GM21390 (cell line): ENCODE results near the gene TANK.

Experiments
- ATAC-seq: cut with Tn5 transposase; IDR thresholded peaks from one replicate; pipeline ENCODE4 v1.9.1; 2021; ENCODE audit not compliant: unreplicated experiment

Gene TANK

DNA sequence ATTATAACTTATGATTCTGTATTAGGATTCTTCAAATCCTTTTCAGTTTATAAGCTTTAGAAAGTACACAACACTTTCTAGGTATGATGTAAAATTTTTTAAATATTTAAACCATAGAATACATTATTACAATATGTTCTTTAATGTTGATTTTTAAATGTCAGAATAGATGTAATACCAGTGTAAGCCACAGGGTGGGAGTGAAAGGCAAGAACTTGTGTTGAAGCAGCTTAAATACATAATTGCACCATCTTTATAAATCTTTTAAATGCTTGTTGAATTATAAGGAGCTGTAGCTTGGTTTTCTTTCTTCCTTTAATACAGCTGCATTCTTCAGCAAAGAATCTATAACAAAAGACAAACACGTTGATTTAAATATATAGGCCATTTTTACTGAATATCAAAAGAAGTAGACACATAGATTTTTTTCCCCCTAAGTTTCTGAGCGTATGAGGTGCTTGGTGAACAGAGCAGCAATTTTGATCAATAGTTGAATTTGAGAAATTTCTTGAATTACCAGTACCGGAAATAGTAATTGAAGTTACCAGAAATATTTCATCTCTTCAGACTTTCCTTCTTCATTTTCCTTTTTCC lies 63.0 kb downstream of the TANK start:
- peak; percentile 75 for ATAC-seq

DNA sequence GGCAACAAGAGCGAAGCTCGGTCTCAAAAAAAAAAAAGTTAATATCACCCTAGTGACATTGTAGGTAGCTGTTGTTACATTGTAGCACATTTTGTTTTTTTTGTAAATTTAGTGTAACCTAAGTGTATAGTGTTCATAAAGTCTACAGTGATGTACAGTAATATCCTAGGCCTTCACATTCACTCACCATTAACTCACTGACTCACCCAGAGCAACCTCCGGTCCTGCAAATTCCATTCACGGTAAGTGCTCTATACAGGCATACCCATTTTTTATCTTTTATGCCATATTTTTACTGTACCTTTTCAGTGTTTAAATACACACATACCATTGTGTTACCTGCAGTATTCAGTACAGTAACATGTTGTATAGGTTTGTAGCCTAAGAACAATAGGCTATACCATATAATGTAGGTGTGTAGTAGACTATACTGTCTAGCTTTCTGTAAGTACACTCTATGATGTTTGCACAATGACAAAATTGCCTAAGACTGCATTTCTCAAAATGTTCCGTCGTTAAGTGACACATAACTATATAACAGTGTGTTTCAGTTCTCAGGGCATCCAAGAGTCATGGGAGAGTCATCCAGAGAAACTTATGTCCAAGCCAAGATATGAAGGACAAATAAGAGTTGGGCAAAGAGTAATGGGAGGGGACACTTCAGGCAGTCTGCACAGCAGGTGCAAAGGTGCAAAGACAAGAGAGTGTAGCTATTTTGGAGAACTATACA lies 68.4 kb downstream of the TANK start:
- ATAC-seq = no peak

DNA sequence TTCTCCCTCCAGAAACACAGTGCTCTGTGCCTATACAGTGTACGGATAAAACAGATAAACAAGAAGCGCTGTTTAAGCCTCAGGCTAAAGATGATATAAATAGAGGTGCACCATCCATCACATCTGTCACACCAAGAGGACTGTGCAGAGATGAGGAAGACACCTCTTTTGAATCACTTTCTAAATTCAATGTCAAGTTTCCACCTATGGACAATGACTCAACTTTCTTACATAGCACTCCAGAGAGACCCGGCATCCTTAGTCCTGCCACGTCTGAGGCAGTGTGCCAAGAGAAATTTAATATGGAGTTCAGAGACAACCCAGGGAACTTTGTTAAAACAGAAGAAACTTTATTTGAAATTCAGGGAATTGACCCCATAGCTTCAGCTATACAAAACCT lies 70.7 kb downstream of the TANK start:
- ATAC-seq = no peak

DNA sequence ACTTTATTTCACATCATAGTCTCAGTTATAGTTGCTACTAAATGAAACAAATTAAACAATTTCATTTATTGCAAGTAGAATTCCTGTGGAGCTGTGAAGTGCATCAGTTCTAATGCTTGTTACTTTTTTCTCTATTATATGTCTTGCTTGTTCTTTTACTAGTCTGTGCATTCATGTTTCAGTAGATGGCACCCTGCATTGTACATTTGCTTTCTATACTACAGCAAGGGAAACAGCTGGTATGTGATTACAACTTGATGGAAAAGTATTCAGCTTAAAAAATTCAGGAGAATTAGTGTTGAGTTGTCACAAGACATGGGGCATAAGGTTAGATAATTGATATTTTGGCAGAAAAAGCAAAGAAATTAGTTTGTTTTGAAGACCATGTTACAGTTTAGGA lies 72.3 kb downstream of the TANK start:
- no peak for ATAC-seq

DNA sequence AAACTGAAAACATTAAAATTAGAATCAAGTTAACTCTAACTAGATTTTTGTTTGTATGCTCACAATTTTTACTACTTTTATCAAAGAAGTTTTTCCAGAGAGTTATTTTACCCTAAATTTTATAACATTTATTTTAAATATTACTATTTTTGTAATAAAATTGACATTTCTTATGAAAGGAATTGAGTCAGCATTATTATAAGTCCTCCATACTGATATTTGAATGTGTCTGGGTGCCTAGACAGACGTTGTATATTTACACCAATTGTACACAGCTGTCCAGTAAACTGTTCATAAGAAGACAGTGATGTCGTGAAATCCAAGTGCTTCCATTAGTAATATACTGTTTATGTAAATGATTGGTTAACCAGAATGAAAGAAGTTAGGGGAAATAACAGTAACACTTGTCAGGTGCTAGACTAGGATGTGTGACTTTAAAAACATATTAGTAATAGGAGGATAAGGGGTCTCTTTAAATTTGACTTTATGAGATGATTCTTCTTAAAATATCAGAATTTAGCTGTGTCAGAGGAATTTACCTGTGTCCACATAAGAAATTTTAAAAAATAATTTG lies 73.7 kb downstream of the TANK start:
- no peak for ATAC-seq

DNA sequence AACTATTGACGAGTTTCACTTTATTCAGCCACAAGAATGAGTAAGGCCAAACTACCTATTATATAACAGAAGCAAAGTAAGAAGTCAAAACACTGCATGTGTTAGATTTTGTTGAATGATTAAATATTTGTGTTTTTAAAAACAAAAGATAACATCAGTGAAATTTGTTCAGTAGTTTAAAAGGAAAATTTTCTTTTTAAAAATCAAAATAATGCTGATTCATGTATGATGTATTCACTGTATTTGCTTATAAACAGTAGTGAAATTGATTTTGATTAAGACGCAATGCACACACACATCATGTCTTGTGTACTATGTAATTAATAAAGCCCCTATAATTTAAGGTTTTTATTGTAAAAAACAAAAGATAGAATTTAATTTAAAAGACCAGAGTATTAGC lies 74.4 kb downstream of the TANK start:
- no peak for ATAC-seq

DNA sequence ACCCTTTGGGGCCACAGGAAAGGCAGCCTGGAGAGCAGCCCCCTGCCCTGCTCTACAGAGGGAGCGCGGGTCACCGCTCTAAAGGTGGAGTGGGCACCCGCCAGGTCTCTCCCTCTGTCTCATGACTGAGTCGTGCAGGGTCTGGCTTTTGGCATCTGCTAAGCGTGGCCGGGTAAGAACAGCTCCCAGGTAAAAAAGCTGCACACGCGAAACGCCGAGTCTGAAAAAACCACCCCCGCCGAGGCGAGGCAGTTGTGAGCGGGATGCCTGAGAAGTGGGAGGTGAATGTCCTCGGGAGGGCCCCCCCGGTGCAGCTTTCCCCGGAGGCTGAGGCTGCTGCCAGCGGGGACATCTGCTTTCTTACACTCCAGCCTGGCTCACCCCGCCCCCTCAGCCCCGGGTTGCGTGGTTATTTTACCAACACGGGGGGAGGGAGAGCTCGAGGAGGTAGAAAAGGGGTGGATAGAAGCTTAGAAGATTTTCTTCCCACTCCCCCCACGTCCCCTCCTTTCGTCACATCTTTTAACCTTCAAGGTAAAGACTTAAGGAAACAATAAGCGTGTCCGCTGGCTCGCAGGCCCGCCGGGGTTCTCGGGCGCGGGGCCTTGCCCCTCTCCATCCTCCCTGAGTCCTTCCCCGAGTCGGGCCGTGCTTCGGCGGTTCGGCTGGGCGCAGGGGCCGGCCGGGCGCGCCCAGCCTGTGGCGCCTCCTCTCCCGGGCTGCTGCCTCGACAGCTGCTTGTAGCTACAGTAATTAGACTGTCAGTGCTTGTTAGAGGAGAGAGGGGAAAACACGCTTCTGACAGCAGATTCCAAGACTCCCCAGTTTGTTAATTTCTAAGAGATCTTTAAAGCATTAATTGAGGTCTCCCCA lies 77.4 kb downstream of the TANK start:
- ATAC-seq = peak; percentile 46

DNA sequence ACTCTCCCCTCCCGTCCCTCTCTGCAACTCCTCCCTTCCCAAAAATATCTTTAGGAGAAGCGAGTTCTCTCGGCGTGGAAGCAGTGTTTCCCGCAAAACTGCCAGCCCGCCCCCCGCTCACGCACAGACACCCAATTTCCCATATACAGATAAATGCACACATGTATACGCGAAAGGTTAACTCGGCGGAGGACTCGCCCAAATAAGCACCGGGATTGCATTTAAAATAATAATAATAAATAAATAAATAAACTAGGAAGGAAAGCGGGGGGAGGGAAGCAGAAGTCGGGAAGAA lies 78.0 kb downstream of the TANK start:
- ATAC-seq = no peak

DNA sequence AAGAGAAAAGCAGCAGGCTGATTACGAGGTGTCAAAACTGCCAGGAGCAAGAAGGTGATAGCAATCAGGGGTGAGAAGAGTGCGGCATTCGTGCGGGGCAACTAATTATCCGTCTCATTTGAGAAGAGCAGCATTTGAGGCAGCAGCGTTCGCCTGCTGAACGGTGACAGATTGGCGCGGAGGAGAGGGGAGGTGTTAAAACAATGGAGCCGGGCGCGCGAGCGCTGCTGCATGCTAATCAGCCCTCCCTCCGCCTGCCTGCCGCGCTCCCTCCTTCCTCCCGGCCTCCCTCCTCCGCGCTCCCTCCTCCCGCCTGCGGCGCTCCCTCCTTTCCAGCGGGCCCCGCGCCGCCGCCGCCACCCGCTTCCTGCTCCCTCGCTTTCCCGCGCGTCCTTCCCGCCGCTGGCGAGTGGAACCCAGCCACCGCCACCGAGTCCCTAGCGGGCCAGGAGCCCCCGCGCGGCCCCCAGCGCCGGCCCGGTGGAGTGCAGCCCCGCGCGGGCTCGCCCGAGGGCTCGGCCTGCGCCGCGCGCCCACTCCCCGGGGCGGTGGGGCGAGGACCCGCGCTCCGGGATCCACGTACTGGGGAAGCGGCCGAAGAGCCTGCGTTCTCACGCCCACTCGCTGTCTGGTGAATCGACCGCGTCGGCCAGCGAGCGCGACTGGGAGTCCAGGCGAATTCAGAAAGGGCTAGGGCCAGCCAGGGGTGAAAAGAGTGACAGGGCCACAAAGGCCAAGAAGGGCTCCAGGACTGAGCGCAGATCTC lies 78.5 kb downstream of the TANK start:
- ATAC-seq = peak; percentile 34

DNA sequence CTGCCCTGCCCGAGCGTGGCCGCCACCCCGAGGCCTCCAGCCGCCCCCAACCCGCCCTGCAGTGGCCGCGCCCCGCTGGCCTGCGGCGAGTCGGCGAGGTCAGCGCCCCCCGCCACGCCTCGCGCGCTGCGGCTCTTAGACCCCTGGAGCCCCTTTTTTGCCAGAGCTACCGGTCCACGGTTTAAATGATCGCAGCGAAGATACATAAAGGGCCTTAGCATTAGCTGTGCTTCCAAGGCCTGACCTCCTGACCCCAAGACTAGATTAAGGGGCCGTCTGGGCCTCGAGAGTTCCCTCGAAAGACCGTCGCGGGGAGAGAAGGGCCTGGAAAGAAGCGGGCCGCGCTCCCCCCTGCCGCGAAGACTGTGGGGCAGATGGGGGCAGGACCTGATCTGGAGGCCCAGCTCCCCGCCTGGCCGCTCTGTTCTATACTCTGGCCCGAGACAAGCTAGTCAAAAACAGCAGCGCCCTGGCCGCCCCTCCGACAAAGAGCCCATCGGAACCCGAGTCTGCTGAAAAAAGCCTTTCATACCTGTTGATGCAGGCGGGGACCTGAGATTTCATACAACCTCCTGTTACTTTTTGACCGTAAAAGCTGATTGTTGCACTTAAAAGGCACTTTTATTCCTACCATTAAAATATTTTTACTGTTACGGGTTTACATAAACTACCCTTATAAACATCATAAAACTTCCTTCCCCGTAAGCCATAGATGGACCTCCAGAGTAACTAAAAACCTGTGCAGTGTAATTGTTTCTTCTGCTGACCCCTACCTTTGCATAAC lies 79.3 kb downstream of the TANK start:
- no peak for ATAC-seq

DNA sequence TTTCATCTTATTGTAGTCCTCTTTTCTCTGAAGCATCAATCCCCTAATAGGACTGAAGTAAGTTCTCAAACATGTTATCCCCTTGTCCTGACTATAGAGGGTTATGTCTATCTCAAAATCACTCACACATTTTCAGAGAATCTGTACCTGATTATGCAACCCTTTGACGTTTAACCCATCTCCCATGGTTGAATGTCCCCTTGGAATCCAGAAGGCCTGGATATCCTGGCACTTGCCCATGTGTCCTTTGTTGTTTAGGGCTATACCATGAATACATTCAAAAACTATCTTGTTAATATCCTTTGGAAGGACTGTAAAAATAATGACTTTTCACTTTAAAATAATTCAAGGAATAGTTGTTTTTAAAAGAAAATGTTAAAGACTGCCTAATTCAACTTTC lies 81.7 kb downstream of the TANK start:
- ATAC-seq = no peak

DNA sequence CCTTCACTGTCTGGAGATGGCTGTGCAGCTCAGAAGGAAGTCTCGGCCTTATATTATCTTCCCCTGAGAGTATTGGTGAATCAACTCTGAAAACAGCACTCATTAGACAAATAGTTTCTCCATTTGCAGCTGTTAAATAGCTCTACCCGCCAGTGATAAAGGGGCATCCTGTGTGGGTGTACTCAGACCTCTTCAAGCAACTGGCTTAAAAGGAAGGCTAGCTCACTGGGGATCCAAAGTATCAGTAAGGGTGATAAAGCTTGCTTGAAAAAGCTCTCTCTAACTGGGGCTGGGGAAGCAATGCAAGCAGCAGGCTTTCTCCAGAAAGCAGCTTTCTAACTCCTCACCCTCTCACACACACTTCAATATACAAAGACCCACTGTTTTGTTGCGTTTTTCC lies 83.1 kb downstream of the TANK start:
- ATAC-seq = peak; percentile 30

DNA sequence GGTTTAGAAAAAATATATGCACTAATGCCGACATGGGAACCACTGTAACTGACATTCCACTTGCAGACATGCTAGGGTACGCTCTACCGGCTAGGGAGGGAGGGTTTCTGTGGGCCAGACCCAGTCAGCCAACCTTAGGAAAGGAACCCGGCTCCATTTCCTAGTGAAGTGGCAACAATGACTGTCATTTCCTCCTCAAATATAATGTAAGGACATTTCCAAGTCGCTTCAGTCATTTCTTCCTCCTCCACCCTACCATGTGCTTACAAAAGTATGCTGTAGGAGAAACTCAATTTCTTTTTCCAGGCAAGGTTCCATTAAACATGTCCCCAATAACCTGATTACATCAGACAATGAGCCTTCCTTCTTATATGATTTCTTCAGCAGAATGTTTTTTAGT lies 83.7 kb downstream of the TANK start:
- ATAC-seq = no peak

DNA sequence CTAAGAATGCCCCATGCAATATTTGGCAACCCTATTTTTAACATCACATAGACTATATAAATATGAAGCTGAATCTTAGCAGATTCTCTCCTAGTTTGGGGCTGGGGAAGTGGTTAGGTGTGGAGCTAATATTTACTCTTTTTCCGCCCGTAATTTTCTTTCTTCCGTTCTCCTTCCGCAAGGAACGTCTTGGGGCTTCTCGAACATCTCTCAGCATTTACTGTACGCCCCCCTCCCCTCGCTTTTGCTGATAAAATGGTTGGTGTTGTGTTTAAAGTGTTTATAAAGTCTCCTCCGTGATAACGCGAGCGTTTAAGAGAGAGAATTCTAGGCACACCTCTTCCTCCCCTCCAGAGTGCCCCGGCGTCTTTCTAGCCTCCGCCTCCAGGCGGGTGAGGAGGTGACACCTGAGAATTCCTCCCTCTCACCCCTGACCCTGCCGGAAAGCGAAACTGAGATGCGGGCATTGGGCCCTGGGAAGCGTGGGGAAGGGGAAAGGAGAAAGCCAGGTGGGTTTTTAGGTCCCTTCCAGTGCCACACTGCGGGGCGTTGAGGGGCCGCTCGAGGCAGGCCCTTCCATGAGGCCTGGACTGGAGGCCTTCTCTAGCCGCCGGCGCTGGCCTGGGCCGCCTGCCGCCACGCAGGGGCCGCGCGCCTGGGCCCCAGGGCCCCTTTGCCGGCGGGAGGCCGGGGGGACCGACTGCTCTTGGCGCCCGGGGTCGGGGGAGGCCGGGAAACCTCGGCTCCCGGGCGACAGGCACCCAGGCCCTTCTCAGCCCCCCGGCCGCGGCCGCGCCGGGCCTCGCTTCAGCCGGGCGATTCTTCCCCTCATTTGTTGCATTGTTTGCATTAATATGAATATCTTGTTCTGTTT lies 84.4 kb downstream of the TANK start:
- peak; percentile 79 for ATAC-seq

DNA sequence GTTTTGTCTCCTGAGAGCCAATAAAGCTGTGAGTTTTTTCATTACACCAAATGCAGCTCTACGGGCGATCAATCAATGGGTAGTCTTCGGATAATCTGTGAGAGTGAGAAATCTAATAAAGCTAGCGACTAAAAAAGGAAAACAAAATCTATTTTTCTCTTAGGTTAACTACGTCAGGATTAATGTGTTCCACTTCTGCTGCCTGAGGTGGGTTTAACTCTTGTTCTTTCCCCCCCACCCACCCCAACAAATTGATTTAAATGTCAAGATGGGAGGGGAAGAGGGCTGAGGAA lies 85.0 kb downstream of the TANK start:
- ATAC-seq = no peak

DNA sequence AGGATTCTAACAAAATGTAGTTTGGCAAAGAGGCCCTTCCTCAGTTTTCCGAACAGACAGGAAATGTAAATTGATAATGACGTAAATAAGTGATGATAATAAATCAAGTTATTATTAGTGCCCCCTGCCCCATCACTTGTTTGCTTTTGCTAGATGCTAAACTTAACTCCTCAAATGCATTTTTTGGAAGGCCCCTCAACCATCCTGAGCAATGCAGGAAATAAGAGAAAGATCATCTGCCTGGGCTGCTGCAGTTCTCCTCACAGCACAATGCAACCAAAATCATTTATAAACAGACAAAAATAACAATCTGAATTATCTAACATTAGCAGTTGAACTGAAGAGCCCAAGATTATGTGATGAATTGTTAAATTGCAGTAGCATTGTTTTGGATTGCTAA lies 85.4 kb downstream of the TANK start:
- ATAC-seq = no peak

DNA sequence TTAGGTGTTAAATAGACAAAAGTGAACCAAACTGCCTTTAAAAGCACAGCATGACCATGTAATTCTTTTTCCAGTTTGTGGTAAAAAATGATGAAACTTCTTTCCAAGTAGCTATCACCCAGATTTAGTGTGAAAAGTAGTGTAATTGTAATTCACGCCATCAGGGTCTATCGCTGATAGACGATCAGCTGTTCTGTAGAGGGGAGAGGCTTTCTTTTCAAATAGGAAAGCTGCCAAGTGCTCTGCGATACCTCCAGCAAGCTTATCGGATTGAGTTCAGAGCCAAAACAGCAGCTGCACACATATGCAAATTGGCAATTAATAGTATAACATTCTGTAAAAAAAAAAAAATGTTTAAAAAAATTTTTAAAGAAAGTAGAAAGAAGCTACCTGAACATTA lies 86.1 kb downstream of the TANK start:
- ATAC-seq = no peak

DNA sequence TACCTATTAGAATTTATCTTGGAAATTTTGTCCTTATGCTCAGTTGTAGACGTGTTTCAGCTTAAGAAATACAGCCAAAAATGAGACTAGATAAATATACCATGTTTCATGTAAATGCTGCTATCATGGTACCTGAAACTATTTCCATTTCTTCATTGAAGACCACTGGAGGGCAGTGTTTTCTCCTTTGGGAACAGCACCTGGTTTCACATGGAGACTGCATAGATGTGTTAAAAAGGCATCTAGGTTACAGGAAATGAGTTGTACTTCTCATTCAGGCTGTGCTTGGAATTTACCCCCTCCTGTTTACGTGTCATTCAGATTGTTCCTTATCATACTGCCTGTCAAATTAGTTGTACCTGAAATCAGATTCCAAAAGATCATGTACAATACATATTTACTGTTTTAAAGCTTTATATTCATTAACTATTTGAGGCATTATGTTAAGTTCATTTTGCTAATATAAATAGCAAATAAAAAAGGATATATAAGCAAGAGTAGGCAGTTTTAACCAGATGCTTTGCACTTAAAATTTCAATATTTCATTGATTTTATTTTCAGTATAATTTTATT lies 90.7 kb downstream of the TANK start:
- peak; percentile 53 for ATAC-seq
